RWPE1 (cell line): Measurements from ENCODE around the gene ZNF689.

Experiments used
- CTCF ChIA-PET: fragments of 350-600 bp; sonication (Branson Sonifier 250); formaldehyde crosslinking; extraction: SDS; loops from one replicate; lab custom pipeline; 2021; lab: Yijun Ruan, JAX
- POLR2A ChIA-PET: fragments of 400-600 bp; formaldehyde crosslinking; extraction: SDS; loops from one replicate; lab custom pipeline; 2020; ENCODE audit warnings: antibody characterized with exemption; ENCODE audit not compliant: low non-redundant PET; lab: Yijun Ruan, JAX
- DNase-seq: peaks from one replicate; pipeline ENCODE4 v3.0.0; 2012; ENCODE audit warnings: low spot score
- H3K27ac ChIP-seq: fragments of 450-650 bp; 2 replicates; pipeline ENCODE4 v1.5.1; 2017
- CTCF ChIP-seq: fragments of 450-650 bp; conservative IDR thresholded peaks from 2 replicates; pipeline ENCODE4 v1.5.1; 2017; ENCODE audit warnings: low read depth, mild to moderate bottlenecking

ZNF689 gene

GRCh38 chr16:30559690-30560089, 50.5 kb downstream of the ZNF689 start:
- ChIA-PET CTCF (no interaction called here), POLR2A (no interaction called here)
- peak overlapping the region; percentile 90 for H3K27ac ChIP-seq
- DNase-seq, result no peak
- TF ChIP-seq CTCF, result no peak

- H3K27ac ChIP-seq, result peak overlapping the region; percentile 90
- CTCF ChIA-PET, result interaction anchor here (0.7 to 1.9 kb wide), 3 partner anchors 12 to 109 kb away, joined by 3 to 11 read pairs (median 5); no protein-coding TSS in a partner anchor
- POLR2A ChIA-PET, result interaction anchor here (1.3 to 1.9 kb wide), 3 partner anchors 23 to 129 kb away, joined by 3 to 7 read pairs (median 5); partner anchors contain the start of gene DCTPP1
- DNase-seq, result no peak
- TF ChIP-seq CTCF, result no peak
Measured at GRCh38 chr16:30558789-30559377, 51.3 kb downstream of the ZNF689 start.

DNA sequence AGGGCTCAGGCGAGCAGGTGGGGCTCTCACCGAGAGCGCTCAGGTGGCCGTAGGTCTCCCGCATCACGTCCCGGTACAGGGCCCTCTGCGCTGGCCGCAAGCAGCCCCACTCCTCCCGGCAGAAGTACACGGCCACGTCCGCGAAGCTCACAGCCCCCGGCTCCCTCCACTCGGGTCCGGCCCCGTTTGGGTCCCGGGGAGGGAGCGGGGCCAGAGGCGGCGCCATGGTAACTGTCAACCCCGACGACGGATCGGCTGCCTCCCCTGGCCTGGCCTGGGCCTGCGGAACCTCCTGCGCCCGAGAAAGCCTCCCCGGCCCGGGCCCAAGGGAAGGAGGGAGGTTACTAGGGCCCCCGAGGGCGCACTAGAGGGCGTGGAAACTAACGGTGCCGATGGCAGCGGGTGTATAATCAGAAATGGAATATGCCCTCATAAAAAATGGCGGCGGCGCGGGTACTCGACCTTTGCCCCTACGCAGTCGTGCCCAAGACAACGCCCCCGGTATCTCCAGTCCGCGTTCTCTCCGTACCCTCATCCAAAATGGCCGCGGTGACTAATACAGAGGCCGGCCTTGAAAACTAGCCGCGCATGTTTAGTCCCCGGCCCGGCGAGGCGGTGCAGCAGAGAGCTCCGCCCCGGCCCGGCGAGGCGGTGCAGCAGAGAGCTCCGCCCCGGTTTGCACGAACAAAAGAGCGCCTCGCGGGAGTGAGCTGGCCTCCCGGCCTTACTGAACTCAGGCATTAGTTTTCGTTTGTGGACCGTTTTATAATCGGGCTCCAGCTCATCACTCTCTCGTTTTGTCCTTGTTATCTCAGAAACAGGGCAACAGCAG, 52.0 kb downstream of the ZNF689 start, which contains the start of gene ZNF764:
Gene ZNF764 (minus strand): TSS at position 418 of the 832 bp plus-strand sequence. CDS start 192 bp downstream, at position 226.
- POLR2A ChIA-PET, result interaction anchor here (1.3 to 1.9 kb wide), 3 partner anchors 23 to 128 kb away, joined by 3 to 7 read pairs (median 5); partner anchors contain the start of gene DCTPP1
- peak within 1 kb of the TSS; percentile 90 for H3K27ac ChIP-seq
- DNase-seq, result peak; percentile 95
- TF ChIP-seq CTCF, result no peak
- CTCF ChIA-PET, result interaction anchor here (0.6 to 1.9 kb wide), 7 partner anchors 13 to 128 kb away, joined by 3 to 11 read pairs (median 4); partner anchors contain the start of gene DCTPP1

- peak overlapping the region; percentile 90 for H3K27ac ChIP-seq
- no peak for DNase-seq
- ChIA-PET POLR2A (interaction anchor here (0.5 to 1.9 kb wide), 3 partner anchors 22 to 127 kb away, joined by 3 to 7 read pairs (median 4); partner anchors contain the start of gene DCTPP1), CTCF (interaction anchor here (0.6 to 1.9 kb wide), 6 partner anchors 22 to 466 kb away, joined by 3 to 11 read pairs (median 4); partner anchors contain the start of gene DCTPP1)
- no peak for TF ChIP-seq CTCF
Measured at GRCh38 chr16:30557707-30557956, 52.6 kb downstream of the ZNF689 start.

DNA sequence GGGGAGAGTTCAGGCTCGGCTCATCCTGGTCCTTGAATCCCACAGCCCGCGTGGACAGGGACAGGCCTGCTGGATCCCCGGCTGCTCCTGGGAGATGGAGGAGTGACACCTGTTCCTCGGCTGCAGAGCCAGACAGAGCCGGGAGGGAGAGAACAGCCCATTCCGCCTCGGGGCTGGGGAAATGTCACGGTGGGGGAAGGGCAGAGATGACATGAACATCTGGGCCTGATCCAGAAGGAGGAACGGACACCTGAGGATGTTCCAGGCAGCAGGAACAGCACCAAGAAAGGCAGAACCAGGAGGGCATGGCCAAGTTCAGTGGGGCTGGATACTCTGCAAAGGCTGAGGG, 54.1 kb downstream of the ZNF689 start:
- DNase-seq, result no peak
- POLR2A ChIA-PET, result no interaction called here
- CTCF ChIA-PET, result no interaction called here
- H3K27ac ChIP-seq, result peak overlapping the region; percentile 90
- TF ChIP-seq CTCF, result no peak
